ENCODE measurements around the gene ATP1B1.

DNA sequence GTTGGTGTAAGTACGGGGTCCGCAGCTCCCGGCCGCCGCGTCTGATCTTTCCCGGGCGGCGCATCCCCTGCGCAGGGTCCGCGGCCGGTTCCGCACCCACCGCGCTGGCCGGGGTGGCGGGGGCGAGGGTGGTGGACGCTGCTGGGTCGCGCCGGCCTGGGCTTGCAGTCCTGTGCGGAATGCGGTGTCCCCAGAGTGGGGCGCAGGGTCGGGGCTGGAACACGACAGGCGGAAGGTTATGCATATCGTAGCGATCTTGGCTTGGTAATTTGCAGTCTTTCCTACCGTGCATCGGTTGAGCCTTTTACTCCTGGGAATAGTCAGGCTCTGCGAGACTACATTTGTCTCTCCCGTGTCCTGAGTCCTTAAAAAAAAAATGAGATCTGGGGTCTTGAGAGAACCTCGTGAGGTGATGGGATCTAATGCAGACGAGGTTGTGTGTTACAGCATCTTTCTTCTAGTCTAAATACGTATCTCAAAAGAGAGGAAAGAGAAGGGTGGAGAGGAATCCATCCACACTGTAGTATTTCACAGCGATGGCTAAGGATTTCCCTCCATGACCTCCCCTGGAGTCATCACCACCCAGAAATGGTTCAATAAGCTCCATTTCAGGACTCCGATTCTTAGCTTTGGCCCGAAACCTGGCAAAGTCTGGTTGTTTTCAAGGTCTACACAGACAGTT is 572 bp downstream of the ATP1B1 start:
- TF ChIP-seq, protein P1, sequence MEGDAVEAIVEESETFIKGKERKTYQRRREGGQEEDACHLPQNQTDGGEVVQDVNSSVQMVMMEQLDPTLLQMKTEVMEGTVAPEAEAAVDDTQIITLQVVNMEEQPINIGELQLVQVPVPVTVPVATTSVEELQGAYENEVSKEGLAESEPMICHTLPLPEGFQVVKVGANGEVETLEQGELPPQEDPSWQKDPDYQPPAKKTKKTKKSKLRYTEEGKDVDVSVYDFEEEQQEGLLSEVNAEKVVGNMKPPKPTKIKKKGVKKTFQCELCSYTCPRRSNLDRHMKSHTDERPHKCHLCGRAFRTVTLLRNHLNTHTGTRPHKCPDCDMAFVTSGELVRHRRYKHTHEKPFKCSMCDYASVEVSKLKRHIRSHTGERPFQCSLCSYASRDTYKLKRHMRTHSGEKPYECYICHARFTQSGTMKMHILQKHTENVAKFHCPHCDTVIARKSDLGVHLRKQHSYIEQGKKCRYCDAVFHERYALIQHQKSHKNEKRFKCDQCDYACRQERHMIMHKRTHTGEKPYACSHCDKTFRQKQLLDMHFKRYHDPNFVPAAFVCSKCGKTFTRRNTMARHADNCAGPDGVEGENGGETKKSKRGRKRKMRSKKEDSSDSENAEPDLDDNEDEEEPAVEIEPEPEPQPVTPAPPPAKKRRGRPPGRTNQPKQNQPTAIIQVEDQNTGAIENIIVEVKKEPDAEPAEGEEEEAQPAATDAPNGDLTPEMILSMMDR (IDR thresholded peaks at IDR 0.05 in 2 of 3, conservative IDR thresholded peaks at IDR 0.05 in 1 of 3; ENCODE audit: borderline replicate concordance in 1 of 3, insufficient read depth in 1 of 3, low read depth in 2 of 3, low read length in 2 of 3): no peak
- no peak for TF ChIP-seq POLR2A (IDR thresholded peaks at IDR 0.05; ENCODE audit: borderline replicate concordance, extremely low read depth, insufficient read depth, insufficient read length)
- TF ChIP-seq EZH2phosphoT487 (IDR thresholded peaks at IDR 0.05; ENCODE audit: borderline replicate concordance): no peak
- TF ChIP-seq EZH2 (IDR thresholded peaks at IDR 0.05): no peak
- no peak for TF ChIP-seq POLR2AphosphoS5 (IDR thresholded peaks at IDR 0.05; ENCODE audit: low read depth, low read length)
- TF ChIP-seq, protein P2, sequence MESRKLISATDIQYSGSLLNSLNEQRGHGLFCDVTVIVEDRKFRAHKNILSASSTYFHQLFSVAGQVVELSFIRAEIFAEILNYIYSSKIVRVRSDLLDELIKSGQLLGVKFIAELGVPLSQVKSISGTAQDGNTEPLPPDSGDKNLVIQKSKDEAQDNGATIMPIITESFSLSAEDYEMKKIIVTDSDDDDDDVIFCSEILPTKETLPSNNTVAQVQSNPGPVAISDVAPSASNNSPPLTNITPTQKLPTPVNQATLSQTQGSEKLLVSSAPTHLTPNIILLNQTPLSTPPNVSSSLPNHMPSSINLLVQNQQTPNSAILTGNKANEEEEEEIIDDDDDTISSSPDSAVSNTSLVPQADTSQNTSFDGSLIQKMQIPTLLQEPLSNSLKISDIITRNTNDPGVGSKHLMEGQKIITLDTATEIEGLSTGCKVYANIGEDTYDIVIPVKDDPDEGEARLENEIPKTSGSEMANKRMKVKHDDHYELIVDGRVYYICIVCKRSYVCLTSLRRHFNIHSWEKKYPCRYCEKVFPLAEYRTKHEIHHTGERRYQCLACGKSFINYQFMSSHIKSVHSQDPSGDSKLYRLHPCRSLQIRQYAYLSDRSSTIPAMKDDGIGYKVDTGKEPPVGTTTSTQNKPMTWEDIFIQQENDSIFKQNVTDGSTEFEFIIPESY (IDR thresholded peaks at IDR 0.05; ENCODE audit: extremely low read depth, insufficient replicate concordance, low read length): no peak
- TF ChIP-seq TCF7L2 (IDR thresholded peaks at IDR 0.05; ENCODE audit: borderline replicate concordance, extremely low read depth, insufficient read depth, insufficient read length): no peak
- TF ChIP-seq YY1 (IDR thresholded peaks at IDR 0.05; ENCODE audit: extremely low read depth, insufficient replicate concordance, low read depth, low read length): no peak
- TF ChIP-seq, protein P3, sequence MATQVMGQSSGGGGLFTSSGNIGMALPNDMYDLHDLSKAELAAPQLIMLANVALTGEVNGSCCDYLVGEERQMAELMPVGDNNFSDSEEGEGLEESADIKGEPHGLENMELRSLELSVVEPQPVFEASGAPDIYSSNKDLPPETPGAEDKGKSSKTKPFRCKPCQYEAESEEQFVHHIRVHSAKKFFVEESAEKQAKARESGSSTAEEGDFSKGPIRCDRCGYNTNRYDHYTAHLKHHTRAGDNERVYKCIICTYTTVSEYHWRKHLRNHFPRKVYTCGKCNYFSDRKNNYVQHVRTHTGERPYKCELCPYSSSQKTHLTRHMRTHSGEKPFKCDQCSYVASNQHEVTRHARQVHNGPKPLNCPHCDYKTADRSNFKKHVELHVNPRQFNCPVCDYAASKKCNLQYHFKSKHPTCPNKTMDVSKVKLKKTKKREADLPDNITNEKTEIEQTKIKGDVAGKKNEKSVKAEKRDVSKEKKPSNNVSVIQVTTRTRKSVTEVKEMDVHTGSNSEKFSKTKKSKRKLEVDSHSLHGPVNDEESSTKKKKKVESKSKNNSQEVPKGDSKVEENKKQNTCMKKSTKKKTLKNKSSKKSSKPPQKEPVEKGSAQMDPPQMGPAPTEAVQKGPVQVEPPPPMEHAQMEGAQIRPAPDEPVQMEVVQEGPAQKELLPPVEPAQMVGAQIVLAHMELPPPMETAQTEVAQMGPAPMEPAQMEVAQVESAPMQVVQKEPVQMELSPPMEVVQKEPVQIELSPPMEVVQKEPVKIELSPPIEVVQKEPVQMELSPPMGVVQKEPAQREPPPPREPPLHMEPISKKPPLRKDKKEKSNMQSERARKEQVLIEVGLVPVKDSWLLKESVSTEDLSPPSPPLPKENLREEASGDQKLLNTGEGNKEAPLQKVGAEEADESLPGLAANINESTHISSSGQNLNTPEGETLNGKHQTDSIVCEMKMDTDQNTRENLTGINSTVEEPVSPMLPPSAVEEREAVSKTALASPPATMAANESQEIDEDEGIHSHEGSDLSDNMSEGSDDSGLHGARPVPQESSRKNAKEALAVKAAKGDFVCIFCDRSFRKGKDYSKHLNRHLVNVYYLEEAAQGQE (IDR thresholded peaks at IDR 0.05; ENCODE audit: low read depth): no peak
- no peak for TF ChIP-seq SP1 (IDR thresholded peaks at IDR 0.05; ENCODE audit: low read depth)
- TF ChIP-seq JUND (IDR thresholded peaks at IDR 0.05): no peak
- peak; percentile 45 for TF ChIP-seq SIN3A (IDR thresholded peaks at IDR 0.05; ENCODE audit: low read depth)
